Smooth muscle cell (in vitro differentiated cells): ENCODE results near the gene MAP2K3. TPM values are rescaled to one million over a fixed set of nuclear protein-coding genes. Genes with fewer than 3 reads are reported as not detected.

Experiments
- DNase-seq: peaks from one replicate; lab custom pipeline; 2025; ENCODE audit not compliant: unreplicated experiment; lab: John Stamatoyannopoulos, UW
- H2AFZ ChIP-seq: fragments of 200-600 bp; sonication (generic); 2 replicates; pipeline ENCODE4 v1.6.0; 2016; ENCODE audit warnings: antibody characterized with exemption, low read depth, mild to moderate bottlenecking
- H3F3A ChIP-seq: fragments of 200-600 bp; sonication (generic); 2 replicates; pipeline ENCODE4 v1.6.0; 2017; ENCODE audit warnings: antibody characterized with exemption, low read depth
- H3K27ac ChIP-seq: fragments of 200-600 bp; sonication (generic); 2 replicates; pipeline ENCODE4 v1.5.1; 2016; ENCODE audit warnings: low read depth, mild to moderate bottlenecking
- H3K27me3 ChIP-seq: fragments of 200-600 bp; sonication (generic); 2 replicates; pipeline ENCODE4 v1.6.1; 2016; ENCODE audit warnings: low read depth, mild to moderate bottlenecking
- H3K36me3 ChIP-seq: fragments of 200-600 bp; sonication (generic); 2 replicates; pipeline ENCODE4 v1.5.1; 2016; ENCODE audit warnings: low read depth
- H3K4me1 ChIP-seq: fragments of 200-600 bp; sonication (generic); 2 replicates; pipeline ENCODE4 v1.5.1; 2016; ENCODE audit warnings: low read depth
- H3K4me2 ChIP-seq: fragments of 200-600 bp; sonication (generic); 2 replicates; pipeline ENCODE4 v1.6.0; 2016; ENCODE audit warnings: mild to moderate bottlenecking
- H3K4me3 ChIP-seq: fragments of 200-600 bp; sonication (generic); 2 replicates; pipeline ENCODE4 v1.5.1; 2016; ENCODE audit warnings: mild to moderate bottlenecking
- H3K79me2 ChIP-seq: fragments of 200-600 bp; sonication (generic); 2 replicates; pipeline ENCODE4 v1.6.0; 2016; ENCODE audit warnings: low read depth, mild to moderate bottlenecking
- H3K9ac ChIP-seq: fragments of 200-600 bp; sonication (generic); 2 replicates; pipeline ENCODE4 v1.6.0; 2016; ENCODE audit warnings: low read depth
- H3K9me3 ChIP-seq: fragments of 200-600 bp; sonication (generic); replicated peaks from 2 replicates; pipeline ENCODE4 v1.5.1; 2016; ENCODE audit warnings: low read depth
- H4K20me1 ChIP-seq: fragments of 200-600 bp; sonication (generic); 2 replicates; pipeline ENCODE4 v1.6.0; 2016; ENCODE audit warnings: low read depth
- WGBS: methylation state at CpG from one replicate; pipeline ENCODE4 v1.1.7; 2016; ENCODE audit warnings: low lambda C conversion rate; 5-methylcytosine and 5-hydroxymethylcytosine counted together
- polyA plus RNA-seq: library from polyadenylated mRNA; unstranded; fragments of >200 nt; fragmentation: Nextera tagmentation; extraction: Ambion mirVana; gene quantifications from 2 replicates; pipeline ENCODE4 v1.2.1, GENCODE V29; 2016
- total RNA-seq: library from RNA; depleted of rRNA; stranded (reverse); fragments of >200 nt; gene quantifications from 2 replicates; pipeline ENCODE4 v1.2.3, GENCODE V29; 2014
- TF ChIP-seq, protein P1 (sequence below): fragments of 200-600 bp; sonication (generic); IDR thresholded peaks from 2 replicates; pipeline ENCODE4 v1.5.1; 2017; ENCODE audit warnings: borderline replicate concordance, mild to moderate bottlenecking, antibody characterized with exemption; ENCODE audit not compliant: insufficient read depth, poor library complexity, severe bottlenecking

The MAP2K3 gene
- total and polyA plus RNA-seq, 2 experiments from 2014 or later, result 14.2 to 53.8 TPM

DNA sequence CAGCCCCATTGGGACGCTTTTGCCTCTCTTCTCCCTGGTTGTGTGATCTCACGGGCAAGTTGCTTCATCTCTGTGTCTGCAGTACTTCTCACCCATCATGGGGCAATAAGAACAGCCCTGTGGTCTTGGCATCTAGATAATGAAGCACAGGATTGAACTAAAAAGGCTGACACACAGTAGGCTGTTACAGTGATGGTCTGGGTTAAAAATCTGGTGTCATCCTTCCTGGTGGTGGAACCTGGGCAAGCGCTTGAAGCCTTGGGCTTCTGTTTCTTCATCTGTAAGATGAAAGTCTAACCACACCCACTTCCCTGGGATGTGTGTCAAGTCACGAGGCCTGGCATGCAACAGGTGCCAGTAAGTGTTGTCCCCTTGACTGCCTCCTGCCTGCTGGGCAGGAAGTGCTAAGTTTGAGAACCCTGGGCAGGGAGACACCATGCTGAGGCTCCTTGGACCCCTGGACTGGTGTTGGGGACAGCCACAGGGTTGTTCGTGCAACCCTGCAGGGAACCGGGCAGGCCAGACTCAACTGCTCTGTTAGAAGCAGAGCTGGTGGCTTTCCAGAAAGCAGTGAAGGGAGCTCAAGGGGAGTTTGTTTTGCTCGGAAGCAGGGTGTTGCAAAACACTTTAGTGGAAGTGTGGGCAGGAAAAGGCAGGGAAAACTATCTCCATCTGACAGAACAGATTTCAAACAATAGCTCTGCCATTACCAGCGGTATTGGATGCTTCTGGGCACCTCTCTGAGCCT is 5.9 kb upstream of the MAP2K3 start:
- no peak overlapping the region for H3K4me2 ChIP-seq
- H3K4me3 ChIP-seq, result no peak overlapping the region
- WGBS, result 89% methylated on average over 8 of the region's 8 CpGs
- no peaks in the 10 kb centered on the region for H3K79me2 ChIP-seq
- H3K9me3 ChIP-seq, result no peaks in the 10 kb centered on the region
- H3K27me3 ChIP-seq, result no peaks in the 10 kb centered on the region
- H3K27ac ChIP-seq, result no peak overlapping the region
- no peaks in the 10 kb centered on the region for H3K4me1 ChIP-seq
- H4K20me1 ChIP-seq, result no peaks in the 10 kb centered on the region
- no peaks in the 10 kb centered on the region for H3K36me3 ChIP-seq
- no peak overlapping the region for H3K9ac ChIP-seq
- TF ChIP-seq, protein P1, sequence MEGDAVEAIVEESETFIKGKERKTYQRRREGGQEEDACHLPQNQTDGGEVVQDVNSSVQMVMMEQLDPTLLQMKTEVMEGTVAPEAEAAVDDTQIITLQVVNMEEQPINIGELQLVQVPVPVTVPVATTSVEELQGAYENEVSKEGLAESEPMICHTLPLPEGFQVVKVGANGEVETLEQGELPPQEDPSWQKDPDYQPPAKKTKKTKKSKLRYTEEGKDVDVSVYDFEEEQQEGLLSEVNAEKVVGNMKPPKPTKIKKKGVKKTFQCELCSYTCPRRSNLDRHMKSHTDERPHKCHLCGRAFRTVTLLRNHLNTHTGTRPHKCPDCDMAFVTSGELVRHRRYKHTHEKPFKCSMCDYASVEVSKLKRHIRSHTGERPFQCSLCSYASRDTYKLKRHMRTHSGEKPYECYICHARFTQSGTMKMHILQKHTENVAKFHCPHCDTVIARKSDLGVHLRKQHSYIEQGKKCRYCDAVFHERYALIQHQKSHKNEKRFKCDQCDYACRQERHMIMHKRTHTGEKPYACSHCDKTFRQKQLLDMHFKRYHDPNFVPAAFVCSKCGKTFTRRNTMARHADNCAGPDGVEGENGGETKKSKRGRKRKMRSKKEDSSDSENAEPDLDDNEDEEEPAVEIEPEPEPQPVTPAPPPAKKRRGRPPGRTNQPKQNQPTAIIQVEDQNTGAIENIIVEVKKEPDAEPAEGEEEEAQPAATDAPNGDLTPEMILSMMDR, result no peak
- DNase-seq, result no peak
- H3F3A ChIP-seq, result no peaks in the 10 kb centered on the region
- H2AFZ ChIP-seq, result no peak overlapping the region

GRCh38 chr17:21279198-21279535 is 5.3 kb upstream of the MAP2K3 start:
- H3K4me2 ChIP-seq, result no peak overlapping the region
- 86% methylated on average over 6 of the region's 6 CpGs for WGBS
- TF ChIP-seq, protein P1, result no peak
- no peaks in the 10 kb centered on the region for H4K20me1 ChIP-seq
- DNase-seq, result no peak
- H3F3A ChIP-seq, result no peaks in the 10 kb centered on the region
- H3K36me3 ChIP-seq, result no peaks in the 10 kb centered on the region
- no peak overlapping the region for H2AFZ ChIP-seq
- H3K27me3 ChIP-seq, result no peaks in the 10 kb centered on the region
- H3K4me1 ChIP-seq, result no peaks in the 10 kb centered on the region
- no peaks in the 10 kb centered on the region for H3K9me3 ChIP-seq
- H3K79me2 ChIP-seq, result no peaks in the 10 kb centered on the region
- no peak overlapping the region for H3K27ac ChIP-seq
- no peak overlapping the region for H3K4me3 ChIP-seq
- no peak overlapping the region for H3K9ac ChIP-seq

DNA sequence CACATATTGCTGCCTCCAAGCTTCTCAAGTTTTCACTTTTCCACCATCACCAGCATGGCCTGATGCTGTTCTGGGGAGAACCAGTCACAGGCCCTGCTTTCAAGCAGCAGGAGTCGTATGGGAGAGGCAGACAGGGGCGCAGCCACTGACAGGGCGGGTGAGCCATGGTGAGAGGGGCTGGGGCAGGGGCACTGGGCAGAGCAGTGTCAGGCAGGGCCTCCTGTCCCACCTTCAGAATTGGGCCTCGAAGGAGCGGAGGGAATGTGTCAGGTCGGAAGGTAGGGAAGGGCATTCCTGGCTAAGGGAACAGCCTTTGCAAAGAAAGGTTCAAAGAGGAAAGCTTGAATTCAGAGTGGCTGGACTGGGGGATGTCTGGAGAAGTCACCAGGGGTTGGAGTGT is 4.9 kb upstream of the MAP2K3 start:
- H3K27ac ChIP-seq, result no peak overlapping the region
- H3K9ac ChIP-seq, result no peak overlapping the region
- H3K4me1 ChIP-seq, result no peaks in the 10 kb centered on the region
- no peaks in the 10 kb centered on the region for H3K27me3 ChIP-seq
- no peak overlapping the region for H3K4me2 ChIP-seq
- H3K36me3 ChIP-seq, result no peaks in the 10 kb centered on the region
- H3K4me3 ChIP-seq, result no peak overlapping the region
- H2AFZ ChIP-seq, result no peak overlapping the region
- no peaks in the 10 kb centered on the region for H3K79me2 ChIP-seq
- H3F3A ChIP-seq, result no peaks in the 10 kb centered on the region
- no peaks in the 10 kb centered on the region for H3K9me3 ChIP-seq
- WGBS, result 87% methylated on average over 6 of the region's 6 CpGs
- H4K20me1 ChIP-seq, result no peaks in the 10 kb centered on the region
- no peak for DNase-seq
- TF ChIP-seq, protein P1, result no peak

- Histone ChIP-seq H3K27ac (no peak overlapping the region), H3K9ac (no peak overlapping the region), H4K20me1 (peaks cover 3% of the 10 kb centered on the region), H3F3A (no peaks in the 10 kb centered on the region), H3K4me3 (no peak overlapping the region), H3K36me3 (no peaks in the 10 kb centered on the region), H3K4me2 (no peak overlapping the region), H2AFZ (no peak overlapping the region), H3K79me2 (peaks cover 5% of the 10 kb centered on the region), H3K9me3 (no peaks in the 10 kb centered on the region), H3K4me1 (no peaks in the 10 kb centered on the region), H3K27me3 (no peaks in the 10 kb centered on the region)
- WGBS, result 29% methylated on average over 10 of the region's 10 CpGs
- TF ChIP-seq, protein P1, result peak; percentile 96
- peak; percentile 72 for DNase-seq
These were observed 4.4 kb upstream of the MAP2K3 start for GRCh38 chr17:21280081-21280518.
